Measurements from ENCODE around the gene MRPL23. TPM values are rescaled to one million over a fixed set of nuclear protein-coding genes. Genes with fewer than 3 reads are reported as not detected.
"Not testable (repeated sequence)": the region's sequence is repeated elsewhere in the genome, so short reads cannot be mapped to it uniquely, and the experiment has no call there.

Gene MRPL23
- total RNA-seq, 2 donors from 2014 or later, result 65.8 to 79.0 TPM

- DNase-seq (peak in 1 of 2 donors; percentile 16), ATAC-seq (no peak)
- intact Hi-C loops (cut with DNase I, micrococcal nuclease), result no loop called here
These were observed 17.3 kb upstream of the MRPL23 start for GRCh38 chr11:1929621-1930461.

- peak in 1 of 2 donors; percentile 8 for DNase-seq
- intact Hi-C loops (cut with DNase I, micrococcal nuclease), result no loop called here
- no peak for ATAC-seq
These were observed 16.7 kb upstream of the MRPL23 start for GRCh38 chr11:1930462-1930830.

GRCh38 chr11:1931341-1932104, 15.6 kb upstream of the MRPL23 start:
- intact Hi-C loops (cut with DNase I, micrococcal nuclease), result no loop called here
- ATAC-seq (no peak), DNase-seq (peak in 1 of 2 donors; percentile 22)

GRCh38 chr11:1932105-1932480, 15.0 kb upstream of the MRPL23 start:
- ATAC-seq (no peak), DNase-seq (peak in 1 of 2 donors; percentile 19)
- intact Hi-C loops (cut with DNase I, micrococcal nuclease), result no loop called here

- ATAC-seq, result no peak
- no peak for DNase-seq
- intact Hi-C loops (cut with DNase I, micrococcal nuclease), result no loop called here
These were observed 14.5 kb upstream of the MRPL23 start for GRCh38 chr11:1932681-1933080.

GRCh38 chr11:1933416-1934334, 13.5 kb upstream of the MRPL23 start:
- ATAC-seq (no peak), DNase-seq (peak in 1 of 2 donors; percentile 18)
- intact Hi-C loops (cut with DNase I, micrococcal nuclease), result no loop called here

GRCh38 chr11:1934335-1935155, 12.6 kb upstream of the MRPL23 start:
- peak in 1 of 2 donors; percentile 8 for DNase-seq
- intact Hi-C loops (cut with DNase I, micrococcal nuclease), result no loop called here
- ATAC-seq, result no peak

- DNase-seq (peak; percentile 0 to 14), ATAC-seq (no peak)
- intact Hi-C loops (cut with DNase I, micrococcal nuclease), result no loop called here
These were observed 11.7 kb upstream of the MRPL23 start for GRCh38 chr11:1935156-1936071.

- intact Hi-C loops (cut with DNase I, micrococcal nuclease), result no loop called here
- ATAC-seq (no peak), DNase-seq (peak; percentile 1 to 10)
These were observed 10.9 kb upstream of the MRPL23 start for GRCh38 chr11:1936072-1936780.

- DNase-seq (peak; percentile 3 to 21), ATAC-seq (no peak)
- intact Hi-C loops (cut with DNase I, micrococcal nuclease), result no loop called here
These were observed 10.1 kb upstream of the MRPL23 start for GRCh38 chr11:1936781-1937615.

- DNase-seq (peak; percentile 3 to 22), ATAC-seq (no peak)
- intact Hi-C loops (cut with DNase I, micrococcal nuclease), result no loop called here
These were observed 9.4 kb upstream of the MRPL23 start for GRCh38 chr11:1937616-1938342.

- DNase-seq (peak; percentile 1 to 14), ATAC-seq (no peak)
- intact Hi-C loops (cut with DNase I, micrococcal nuclease), result loop anchor here in 1 of 2 donors (1.0 kb wide), 1 partner anchor 44 kb away; no protein-coding TSS in a partner anchor
These were observed 8.7 kb upstream of the MRPL23 start for GRCh38 chr11:1938343-1939005.

- DNase-seq (peak; percentile 3 to 15), ATAC-seq (no peak)
- intact Hi-C loops (cut with DNase I, micrococcal nuclease), result loop anchor here in 1 of 2 donors (1.0 kb wide), 1 partner anchor 45 kb away; no protein-coding TSS in a partner anchor
These were observed 8.0 kb upstream of the MRPL23 start for GRCh38 chr11:1939006-1939625.

- intact Hi-C loops (cut with DNase I, micrococcal nuclease), result loop anchor here (1.0 to 10.0 kb wide), 2 partner anchors 45 kb away; partner anchors contain the start of gene PRR33 (in 1 of the 2)
- DNase-seq, result peak in 1 of 2 donors; percentile 10
- not testable (repeated sequence) for ATAC-seq
These were observed 7.3 kb upstream of the MRPL23 start for GRCh38 chr11:1939788-1940187.
